PC-3 (cell line): ENCODE data around the gene ARHGEF7.

Experiments used
- CTCF ChIP-seq: fragments of 300-600 bp; sonication (generic); conservative IDR thresholded peaks from 2 replicates; pipeline ENCODE4 v1.5.1; 2017; ENCODE audit warnings: antibody characterized with exemption, low read depth, mild to moderate bottlenecking, low read length
- EZH2phosphoT487 ChIP-seq: fragments of 300-600 bp; sonication (generic); IDR thresholded peaks from 2 replicates; pipeline ENCODE4 v1.6.1; 2018; ENCODE audit warnings: mild to moderate bottlenecking, antibody characterized with exemption, low read length, borderline replicate concordance

- TF ChIP-seq CTCF (no peak), EZH2phosphoT487 (no peak)
These were observed 214.5 kb downstream of the ARHGEF7 start for GRCh38 chr13:111329641-111330040.
